Right lobe of liver (tissue), 6 donors: ENCODE measurements around the gene CPEB4. TPM values are rescaled to one million over a fixed set of nuclear protein-coding genes. Genes with fewer than 3 reads are reported as not detected.

Experiments used
- ATAC-seq, 4 donors: fragments of 200-7000 bp; cut with Tn5 transposase; one replicate each; pipeline ENCODE4 v1.9.1; 2020; ENCODE audit warnings: mild to moderate bottlenecking in 4 of 4, moderate library complexity in 4 of 4
- DNase-seq, 3 donors: peaks; one replicate each; pipeline ENCODE4 v3.0.0-alpha.2; 2020
- H3K27ac ChIP-seq, 3 donors: fragments of 200-600 bp; one replicate each; pipeline ENCODE4 v1.8.0; 2022
- H3K27me3 ChIP-seq, 2 donors: fragments of 200-600 bp; one replicate each; pipeline ENCODE4 v1.8.0; 2022
- H3K36me3 ChIP-seq, 4 donors: fragments of 200-600 bp; sonication (generic) in 1 of 4; one replicate each; pipeline versions ENCODE4 v1.5.1 to v1.8.0; 2017 to 2022; ENCODE audit warnings: control low read depth in 1 of 4
- H3K4me1 ChIP-seq, 4 donors: fragments of 200-600 bp; sonication (generic) in 1 of 4; one replicate each; pipeline versions ENCODE4 v1.5.1 to v1.8.0; 2017 to 2022; ENCODE audit warnings: control low read depth in 1 of 4
- H3K4me3 ChIP-seq, 3 donors: fragments of 200-600 bp; one replicate each; pipeline ENCODE4 v1.8.0; 2022
- H3K9me3 ChIP-seq, 4 donors: fragments of 200-600 bp; sonication (generic) in 1 of 4; one replicate each; pipeline versions ENCODE4 v1.5.1 to v1.8.0; 2017 to 2022; ENCODE audit warnings: control low read depth in 1 of 4
- POLR2A ChIP-seq: fragments of 450-650 bp; IDR thresholded peaks from one replicate; pipeline ENCODE4 v1.6.1; 2017; ENCODE audit warnings: antibody characterized with exemption, mild to moderate bottlenecking
- WGBS: methylation state at CpG from one replicate; pipeline ENCODE4 v1.1.6; 2018; ENCODE audit warnings: low coverage, low lambda C conversion rate; ENCODE audit not compliant: insufficient coverage; ENCODE audit errors: missing lambda C conversion rate; 5-methylcytosine and 5-hydroxymethylcytosine counted together
- intact Hi-C, 2 donors: fragments of 100-400 bp; cut with DNase I; formaldehyde crosslinking; loops; one replicate each; pipeline versions ENCODE4 v1.11.2 to v1.14.1; 2022
- total RNA-seq, 6 experiments: library from RNA; depleted of rRNA in 2 of 6; stranded (reverse); fragments of >200 nt in 2 of 6; fragmentation: NEBNext Ultra II Directional in 3 of 6; extraction: Animal tissue kit (Norgen Biotek cat#: 25700) in 3 of 6; gene quantifications; one replicate each; pipeline versions ENCODE4 v1.1.0 to v1.2.4, GENCODE V29; 2016 to 2023
- TF ChIP-seq, protein P1 (sequence below), 4 donors: fragments of 200-600 bp in 3 of 4; fragments of 450-650 bp in 1 of 4; IDR thresholded peaks; one replicate each; pipeline versions ENCODE4 v1.5.1 to v1.8.0; 2016 to 2022; ENCODE audit warnings: antibody characterized with exemption in 4 of 4, mild to moderate bottlenecking in 2 of 4
- donor health status: DM: no; HTN: yes; CAD: no.
- donor health status: DM: no; HTN: no; CAD: no.
- donor health status: DM: no; HTN: no; CAD: no.
- donor health status: DM: no; HTN: yes; CAD: no.
- donor health status: DM: no; HTN: yes; CAD: no.

CPEB4 gene
- total RNA-seq, 6 experiments from 2014 or later, result 27.3 to 49.9 (median 40.0) TPM

DNA sequence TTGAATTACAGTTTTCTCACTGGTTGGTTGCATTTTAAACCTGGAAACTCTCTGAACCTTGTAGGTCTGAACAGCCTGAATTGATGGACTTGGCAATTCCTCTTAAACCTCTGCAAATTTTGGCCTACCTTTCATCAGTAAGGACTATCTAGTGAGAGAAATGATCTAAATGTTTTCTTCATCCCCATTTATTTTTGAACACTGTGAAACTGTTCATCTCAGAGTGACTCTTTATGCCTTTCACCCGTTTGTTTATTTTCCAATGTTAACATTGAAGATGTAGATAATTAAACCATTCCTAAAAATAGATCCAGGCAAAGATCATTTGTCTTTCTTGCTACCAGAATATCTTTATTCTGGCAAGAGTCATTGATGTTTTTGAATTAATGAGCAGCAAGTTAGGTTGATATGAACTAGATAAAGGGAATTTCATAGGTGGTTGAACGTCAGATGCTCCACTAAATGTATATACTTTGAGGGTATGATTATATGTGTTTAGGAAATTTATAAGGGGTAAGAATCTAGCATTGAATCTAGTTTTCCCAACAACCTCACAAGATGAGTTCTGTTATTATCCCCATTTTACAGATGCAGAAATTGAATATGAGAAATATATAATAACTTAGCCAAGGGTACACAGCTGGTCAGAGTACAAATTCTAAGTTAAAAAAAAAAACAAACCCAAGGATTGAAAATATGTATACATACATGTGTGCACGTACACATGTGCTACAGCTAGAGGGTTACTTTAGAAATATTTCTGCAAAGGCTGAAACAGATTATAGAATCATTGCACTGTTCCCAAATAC is 3.4 kb downstream of the CPEB4 start:
- Histone ChIP-seq H3K4me1 (peaks cover 0 to 41% (median 6%) of the 10 kb centered on the region in 4 donors), H3K9me3 (no peaks in the 10 kb centered on the region), H3K27ac (peak overlapping the region; percentile 94 to 97 (median 95)), H3K27me3 (no peaks in the 10 kb centered on the region), H3K36me3 (no peaks in the 10 kb centered on the region), H3K4me3 (peak overlapping the region; percentile 70 to 78 (median 72))
- 3% methylated on average over 3 of the region's 3 CpGs for WGBS
- TF ChIP-seq, protein P1, sequence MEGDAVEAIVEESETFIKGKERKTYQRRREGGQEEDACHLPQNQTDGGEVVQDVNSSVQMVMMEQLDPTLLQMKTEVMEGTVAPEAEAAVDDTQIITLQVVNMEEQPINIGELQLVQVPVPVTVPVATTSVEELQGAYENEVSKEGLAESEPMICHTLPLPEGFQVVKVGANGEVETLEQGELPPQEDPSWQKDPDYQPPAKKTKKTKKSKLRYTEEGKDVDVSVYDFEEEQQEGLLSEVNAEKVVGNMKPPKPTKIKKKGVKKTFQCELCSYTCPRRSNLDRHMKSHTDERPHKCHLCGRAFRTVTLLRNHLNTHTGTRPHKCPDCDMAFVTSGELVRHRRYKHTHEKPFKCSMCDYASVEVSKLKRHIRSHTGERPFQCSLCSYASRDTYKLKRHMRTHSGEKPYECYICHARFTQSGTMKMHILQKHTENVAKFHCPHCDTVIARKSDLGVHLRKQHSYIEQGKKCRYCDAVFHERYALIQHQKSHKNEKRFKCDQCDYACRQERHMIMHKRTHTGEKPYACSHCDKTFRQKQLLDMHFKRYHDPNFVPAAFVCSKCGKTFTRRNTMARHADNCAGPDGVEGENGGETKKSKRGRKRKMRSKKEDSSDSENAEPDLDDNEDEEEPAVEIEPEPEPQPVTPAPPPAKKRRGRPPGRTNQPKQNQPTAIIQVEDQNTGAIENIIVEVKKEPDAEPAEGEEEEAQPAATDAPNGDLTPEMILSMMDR (IDR thresholded peaks at IDR 0.05), result no peak
- no peak for TF ChIP-seq POLR2A
- peak in 3 of 4 donors; percentile 2 to 6 (median 3) for ATAC-seq
- intact Hi-C loops, result no loop called here
- DNase-seq, result no peak

DNA sequence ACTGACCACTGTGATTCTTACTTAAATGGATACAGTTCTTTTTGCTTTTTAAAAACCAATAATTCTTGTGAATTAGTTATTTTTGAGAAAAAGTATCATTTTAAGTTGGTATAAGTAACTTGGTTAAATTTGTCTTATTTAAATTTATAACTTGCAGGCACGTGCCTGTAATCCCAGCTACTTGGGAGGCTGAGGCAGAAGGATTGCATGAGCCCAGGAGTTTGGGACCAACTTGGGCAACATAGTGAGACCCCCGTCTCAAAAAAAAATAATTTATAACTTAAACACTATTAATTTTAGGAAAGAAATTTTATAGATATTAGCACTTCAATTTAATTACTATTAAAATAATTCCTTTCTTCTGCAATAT is 5.0 kb downstream of the CPEB4 start:
- DNase-seq, result no peak
- Histone ChIP-seq H3K4me3 (peak overlapping the region; percentile 26 to 78 (median 72)), H3K27me3 (no peaks in the 10 kb centered on the region), H3K4me1 (peaks cover 0 to 58% (median 6%) of the 10 kb centered on the region in 4 donors), H3K9me3 (no peaks in the 10 kb centered on the region), H3K27ac (peak overlapping the region; percentile 16 to 97 (median 27)), H3K36me3 (no peaks in the 10 kb centered on the region)
- intact Hi-C loops, result no loop called here
- TF ChIP-seq POLR2A, result no peak
- TF ChIP-seq, protein P1 (IDR thresholded peaks at IDR 0.05), result no peak
- ATAC-seq, result no peak
- 9% methylated on average over 2 of the region's 2 CpGs for WGBS

GRCh38 chr5:173895401-173896165 is 7.4 kb downstream of the CPEB4 start:
- ATAC-seq (no peak), DNase-seq (no peak)
- Histone ChIP-seq H3K4me1 (peaks cover 0 to 54% (median 6%) of the 10 kb centered on the region in 4 donors), H3K36me3 (no peaks in the 10 kb centered on the region), H3K9me3 (no peaks in the 10 kb centered on the region), H3K27ac (no peak overlapping the region), H3K4me3 (no peak overlapping the region), H3K27me3 (no peaks in the 10 kb centered on the region)
- TF ChIP-seq POLR2A, result no peak
- TF ChIP-seq, protein P1 (IDR thresholded peaks at IDR 0.05), result no peak
- intact Hi-C loops, result no loop called here
- WGBS, result 58% methylated on average over 5 of the region's 5 CpGs

DNA sequence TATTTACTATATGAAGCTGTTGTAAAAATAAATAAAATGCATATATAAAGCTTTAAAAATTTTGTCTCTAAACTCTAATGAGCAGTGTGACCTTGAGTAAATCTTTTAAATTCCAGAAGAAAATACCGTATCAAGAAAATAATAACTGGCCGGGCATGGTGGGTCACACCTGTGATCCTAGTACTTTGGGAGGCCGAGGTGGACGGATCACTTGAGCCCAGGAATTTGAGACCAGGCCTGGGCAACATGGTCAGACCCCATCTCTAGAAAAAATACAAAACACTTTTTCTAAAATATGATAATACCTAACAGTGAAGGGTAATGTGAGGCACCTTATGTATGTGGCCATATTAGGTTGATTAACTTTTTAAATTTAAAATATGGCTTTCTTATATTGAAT is 8.5 kb downstream of the CPEB4 start:
- DNase-seq, result no peak
- H3K36me3 ChIP-seq, result no peaks in the 10 kb centered on the region
- 88% methylated on average over 4 of the region's 4 CpGs for WGBS
- peaks cover 0 to 60% (median 6%) of the 10 kb centered on the region in 4 donors for H3K4me1 ChIP-seq
- H3K27ac ChIP-seq, result no peak overlapping the region
- TF ChIP-seq POLR2A, result no peak
- TF ChIP-seq, protein P1 (IDR thresholded peaks at IDR 0.05), result no peak
- H3K9me3 ChIP-seq, result no peaks in the 10 kb centered on the region
- no peak for ATAC-seq
- H3K4me3 ChIP-seq, result no peak overlapping the region
- H3K27me3 ChIP-seq, result no peaks in the 10 kb centered on the region
- intact Hi-C loops, result no loop called here
